ENCODE data around the gene LBHD1.
A peak's percentile ranks its signal among the peaks of the same experiment; 100 is the strongest.
"Not testable (repeated sequence)": the region's sequence is repeated elsewhere in the genome, so short reads cannot be mapped to it uniquely, and the experiment has no call there.

LBHD1 gene

DNA sequence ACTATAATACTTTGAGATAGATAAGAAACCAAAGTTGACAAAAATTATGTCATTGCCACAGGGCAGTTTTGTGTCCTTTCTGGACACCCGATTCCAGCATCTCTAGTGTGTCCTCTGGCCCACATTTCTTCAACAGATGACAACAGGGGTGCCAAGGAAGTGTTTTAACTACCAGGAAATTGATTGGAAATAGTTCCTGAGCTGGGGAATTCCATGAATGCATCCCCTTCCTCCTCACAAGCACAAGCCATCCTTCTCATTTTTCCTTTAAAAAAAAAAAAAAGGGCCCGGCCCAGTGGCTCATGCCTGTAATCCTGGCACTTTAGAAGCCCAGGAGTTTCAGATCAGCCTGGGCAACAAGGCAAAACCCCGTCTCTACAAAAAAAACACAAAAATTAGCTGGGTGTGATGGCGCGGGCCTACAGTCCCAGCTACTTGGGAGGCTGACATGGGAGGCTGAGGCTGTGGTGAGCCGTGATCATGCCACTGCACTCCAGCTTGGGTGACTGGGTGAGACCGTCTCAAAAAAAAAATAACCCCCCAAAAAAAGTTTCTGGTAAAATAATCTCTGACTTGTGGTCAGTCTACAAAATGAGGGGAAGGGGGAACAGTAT lies 49.5 kb downstream of the LBHD1 start:
- peak overlapping the region; percentile 94 to 96 (median 95) for H3K27ac Mint-ChIP-seq
- peaks cover 21% of the 10 kb centered on the region for H3K4me1 Mint-ChIP-seq
- peaks cover 31% of the 10 kb centered on the region for H3K36me3 Mint-ChIP-seq (ENCODE audit: low read depth)
- H3K4me3 Mint-ChIP-seq = peak overlapping the region; percentile 79 to 91 (median 80)
- no peaks in the 10 kb centered on the region for H3K27me3 Mint-ChIP-seq (ENCODE audit: low read depth)
- TF ChIP-seq, protein P1, sequence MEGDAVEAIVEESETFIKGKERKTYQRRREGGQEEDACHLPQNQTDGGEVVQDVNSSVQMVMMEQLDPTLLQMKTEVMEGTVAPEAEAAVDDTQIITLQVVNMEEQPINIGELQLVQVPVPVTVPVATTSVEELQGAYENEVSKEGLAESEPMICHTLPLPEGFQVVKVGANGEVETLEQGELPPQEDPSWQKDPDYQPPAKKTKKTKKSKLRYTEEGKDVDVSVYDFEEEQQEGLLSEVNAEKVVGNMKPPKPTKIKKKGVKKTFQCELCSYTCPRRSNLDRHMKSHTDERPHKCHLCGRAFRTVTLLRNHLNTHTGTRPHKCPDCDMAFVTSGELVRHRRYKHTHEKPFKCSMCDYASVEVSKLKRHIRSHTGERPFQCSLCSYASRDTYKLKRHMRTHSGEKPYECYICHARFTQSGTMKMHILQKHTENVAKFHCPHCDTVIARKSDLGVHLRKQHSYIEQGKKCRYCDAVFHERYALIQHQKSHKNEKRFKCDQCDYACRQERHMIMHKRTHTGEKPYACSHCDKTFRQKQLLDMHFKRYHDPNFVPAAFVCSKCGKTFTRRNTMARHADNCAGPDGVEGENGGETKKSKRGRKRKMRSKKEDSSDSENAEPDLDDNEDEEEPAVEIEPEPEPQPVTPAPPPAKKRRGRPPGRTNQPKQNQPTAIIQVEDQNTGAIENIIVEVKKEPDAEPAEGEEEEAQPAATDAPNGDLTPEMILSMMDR (IDR thresholded peaks at IDR 0.05; ENCODE audit: unreplicated experiment in 3 of 3) = no peak
- H3K9me3 Mint-ChIP-seq = no peaks in the 10 kb centered on the region

DNA sequence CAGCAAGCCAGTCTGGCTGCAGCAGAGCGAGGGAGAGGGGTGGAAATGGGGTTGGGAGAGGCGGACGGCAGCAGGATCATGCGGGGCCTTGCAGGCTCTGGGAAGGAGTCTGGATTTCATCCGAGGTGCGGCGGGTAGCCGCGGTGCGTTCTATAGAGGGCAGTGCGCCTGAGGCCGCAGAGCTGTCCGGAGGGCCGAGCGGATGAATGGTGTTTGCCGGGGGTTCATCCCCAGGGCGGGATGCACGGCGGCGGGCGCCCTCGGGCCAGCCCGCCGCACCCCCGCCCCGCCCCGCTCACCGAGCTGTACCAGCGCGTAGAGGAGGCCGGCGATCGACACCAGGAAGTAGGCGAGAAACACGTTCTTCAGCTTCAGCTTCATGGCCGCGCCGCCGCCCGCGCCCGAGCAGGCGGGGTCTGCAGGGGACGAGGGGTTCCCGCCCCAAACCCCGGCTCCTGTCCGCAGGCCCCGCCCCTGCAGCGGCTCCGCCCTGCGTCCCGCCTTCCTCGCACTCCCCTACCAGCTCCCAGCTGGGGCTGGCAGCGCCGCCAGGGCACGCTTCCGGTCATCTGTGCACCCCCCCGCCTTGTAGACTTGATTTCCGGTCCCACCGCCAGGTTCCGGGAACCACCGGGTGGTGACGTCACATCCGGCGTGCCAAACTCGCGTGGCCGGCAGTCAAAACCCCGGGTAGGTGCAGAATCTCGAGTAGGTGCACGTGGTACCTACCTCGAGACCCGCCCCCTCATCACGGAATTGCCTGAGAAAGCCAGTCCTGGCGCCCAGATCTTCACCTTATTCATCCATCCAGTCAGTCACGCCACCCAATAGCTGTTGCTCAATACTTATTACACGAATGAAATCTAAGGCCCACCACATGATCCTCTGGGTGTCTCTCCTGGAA lies 50.2 kb downstream of the LBHD1 start, which contains the start of gene B3GAT3:
Gene B3GAT3, minus strand, starts transcription at position 420 of the 904 bp plus-strand sequence. Its CDS starts 39 bp downstream, at position 381.
- Mint-ChIP-seq H3K27me3 (ENCODE audit: low read depth) (no peaks in the 10 kb centered on the region), H3K36me3 (ENCODE audit: low read depth) (peaks cover 25% of the 10 kb centered on the region), H3K9me3 (no peaks in the 10 kb centered on the region), H3K4me1 (peaks cover 21% of the 10 kb centered on the region), H3K27ac (peak within 1 kb of the TSS; percentile 94 to 96 (median 96)), H3K4me3 (peak within 1 kb of the TSS; percentile 91 to 98 (median 96))
- TF ChIP-seq, protein P1 (IDR thresholded peaks at IDR 0.05; ENCODE audit: unreplicated experiment in 3 of 3) = no peak

DNA sequence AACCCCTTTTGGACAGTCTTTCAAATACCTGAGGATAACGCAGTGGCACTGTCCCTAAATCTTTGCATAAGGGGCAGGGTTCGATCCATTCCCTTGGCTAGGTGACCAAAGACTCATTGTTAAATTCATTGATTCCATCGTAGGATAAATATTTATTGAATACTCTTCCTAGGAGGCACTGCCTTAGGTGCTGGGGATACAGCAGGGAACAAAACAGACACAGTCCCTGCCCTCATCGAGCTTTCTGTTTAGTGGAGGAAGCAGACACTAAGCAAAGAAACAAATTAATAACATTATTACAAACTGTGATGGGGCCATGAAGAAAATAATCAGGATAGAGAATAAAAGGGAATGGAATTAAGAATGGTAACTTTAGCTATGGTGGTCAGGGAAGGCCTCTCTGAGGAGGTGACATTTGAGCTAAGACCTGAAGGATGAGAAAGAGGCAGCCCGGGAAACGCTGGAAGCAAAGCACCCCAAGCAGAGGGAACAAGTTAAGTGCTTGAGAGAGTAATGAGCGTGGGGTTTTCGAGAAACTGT lies 51.0 kb downstream of the LBHD1 start:
- Mint-ChIP-seq H3K27me3 (ENCODE audit: low read depth) (no peaks in the 10 kb centered on the region), H3K36me3 (ENCODE audit: low read depth) (peaks cover 19% of the 10 kb centered on the region), H3K4me3 (peak overlapping the region; percentile 91 to 98 (median 96)), H3K9me3 (no peaks in the 10 kb centered on the region), H3K4me1 (peaks cover 21% of the 10 kb centered on the region), H3K27ac (peak overlapping the region; percentile 94 to 96 (median 95))
- TF ChIP-seq, protein P1 (IDR thresholded peaks at IDR 0.05; ENCODE audit: unreplicated experiment in 3 of 3) = no peak

DNA sequence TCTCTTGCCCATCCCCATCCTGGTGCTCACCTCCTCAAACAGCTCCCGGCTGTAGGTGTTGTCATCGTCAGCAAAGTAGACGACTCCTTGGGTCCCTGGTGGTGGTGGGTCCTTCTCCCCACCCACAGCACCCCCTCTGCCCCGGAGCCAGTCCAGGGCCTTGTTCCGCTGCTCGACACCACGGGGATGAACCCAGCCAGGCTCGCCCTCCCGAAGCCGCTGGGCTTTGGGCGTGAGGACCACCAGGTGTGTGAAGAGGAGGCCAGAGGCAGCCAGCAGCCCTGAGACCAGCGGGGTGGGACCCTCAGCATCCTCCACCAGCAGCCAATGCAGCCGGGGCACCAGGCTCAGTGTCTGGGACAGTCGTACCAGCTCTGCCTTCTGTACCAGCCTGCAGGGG lies 55.1 kb downstream of the LBHD1 start:
- H3K27me3 Mint-ChIP-seq (ENCODE audit: low read depth); H3K9me3 Mint-ChIP-seq: not testable (repeated sequence)
- peaks cover 24% of the 10 kb centered on the region for H3K4me1 Mint-ChIP-seq

DNA sequence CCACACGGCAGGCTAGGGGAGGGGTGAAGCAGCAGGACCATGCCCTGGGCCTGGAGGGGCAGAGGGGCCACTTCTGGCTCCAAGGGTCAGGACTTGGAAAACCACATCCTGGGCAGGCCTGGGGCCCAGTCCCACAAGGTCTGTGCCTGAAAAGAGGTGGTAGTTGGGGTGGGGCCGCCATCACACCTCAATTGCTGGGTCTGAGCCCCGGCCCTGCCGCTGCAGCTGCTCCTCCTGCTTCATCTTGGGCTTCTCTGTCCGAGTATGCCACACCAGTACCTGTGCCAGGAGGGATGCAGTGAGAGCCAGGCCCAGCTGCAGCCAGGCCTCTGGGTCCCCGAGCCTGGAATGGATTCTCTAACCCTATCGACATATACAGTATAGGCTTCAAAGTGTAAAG lies 56.5 kb downstream of the LBHD1 start:
- TF ChIP-seq, protein P1 (IDR thresholded peaks at IDR 0.05; ENCODE audit: unreplicated experiment in 3 of 3) = no peak
- H3K4me3 Mint-ChIP-seq = no peak overlapping the region
- no peaks in the 10 kb centered on the region for H3K9me3 Mint-ChIP-seq
- peaks cover under 1% of the 10 kb centered on the region for H3K27me3 Mint-ChIP-seq (ENCODE audit: low read depth)
- H3K27ac Mint-ChIP-seq = no peak overlapping the region
- peaks cover 11% of the 10 kb centered on the region for H3K36me3 Mint-ChIP-seq (ENCODE audit: low read depth)
- peaks cover 22% of the 10 kb centered on the region for H3K4me1 Mint-ChIP-seq

More for the DNA sequence above, 55.1 kb downstream of the LBHD1 start:
- not testable (repeated sequence) for H3K4me3 Mint-ChIP-seq, H3K27ac Mint-ChIP-seq
- H3K36me3 Mint-ChIP-seq (ENCODE audit: low read depth) = peaks cover 11% of the 10 kb centered on the region

DNA sequence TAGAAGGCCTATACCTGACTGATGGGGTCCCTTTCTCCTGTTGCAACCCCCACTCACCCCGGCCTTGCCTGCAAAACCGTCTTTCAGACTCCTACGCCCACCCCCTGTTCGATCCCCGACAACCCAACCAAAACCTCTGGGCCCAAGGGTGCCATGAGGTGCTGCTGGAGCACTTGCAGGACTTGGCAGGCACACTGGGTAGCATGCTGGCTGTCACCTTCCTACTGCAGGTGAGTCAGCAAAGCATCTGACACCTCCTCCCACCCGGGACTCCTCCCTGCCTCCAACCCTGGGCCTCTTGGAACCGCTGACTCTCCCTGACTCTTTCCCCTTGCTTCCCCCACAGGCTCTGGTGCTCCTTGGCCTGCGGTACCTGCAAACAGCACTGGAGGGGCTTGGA lies 57.8 kb downstream of the LBHD1 start:
- peaks cover 24% of the 10 kb centered on the region for H3K4me1 Mint-ChIP-seq
- H3K9me3 Mint-ChIP-seq = no peaks in the 10 kb centered on the region
- H3K36me3 Mint-ChIP-seq (ENCODE audit: low read depth) = peaks cover 8% of the 10 kb centered on the region
- H3K27me3 Mint-ChIP-seq (ENCODE audit: low read depth) = peaks cover 5% of the 10 kb centered on the region
- TF ChIP-seq, protein P1 (IDR thresholded peaks at IDR 0.05; ENCODE audit: unreplicated experiment in 3 of 3) = no peak
- peak overlapping the region; percentile 77 to 86 (median 85) for H3K4me3 Mint-ChIP-seq
- H3K27ac Mint-ChIP-seq = peak overlapping the region; percentile 90 to 94 (median 94)

All from nephron (organoid).